NOMO-1 treated with DMSO at 0.1 percent for 48 hours (cell line): Measurements from ENCODE around the gene GFI1B.
"Not testable (repeated sequence)": the region's sequence is repeated elsewhere in the genome, so short reads cannot be mapped to it uniquely, and the experiment has no call there.

Source experiments
- DNase-seq: peaks from one replicate; lab custom pipeline; 2025; ENCODE audit not compliant: unreplicated experiment; lab: John Stamatoyannopoulos, UW

Gene GFI1B

DNA sequence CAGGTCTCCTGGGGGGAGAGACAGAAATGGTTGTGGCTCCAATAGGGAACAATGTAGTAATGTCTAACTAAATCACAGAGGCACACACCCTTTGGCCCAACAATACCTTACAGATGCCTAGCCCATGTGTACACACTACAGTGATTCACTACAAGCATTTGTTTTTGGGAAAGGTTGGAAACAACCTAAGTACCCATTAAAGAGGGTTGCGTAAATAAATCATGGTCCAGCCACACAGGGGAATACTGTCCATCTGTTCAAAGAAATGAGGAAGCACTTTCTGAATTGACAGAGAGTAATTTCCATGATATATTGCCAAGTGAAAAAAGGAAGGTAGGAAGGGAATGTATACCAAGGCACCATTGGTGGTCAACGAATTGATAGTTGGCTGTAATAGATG is 30.3 kb downstream of the GFI1B start:
- peak; percentile 89 for DNase-seq

DNA sequence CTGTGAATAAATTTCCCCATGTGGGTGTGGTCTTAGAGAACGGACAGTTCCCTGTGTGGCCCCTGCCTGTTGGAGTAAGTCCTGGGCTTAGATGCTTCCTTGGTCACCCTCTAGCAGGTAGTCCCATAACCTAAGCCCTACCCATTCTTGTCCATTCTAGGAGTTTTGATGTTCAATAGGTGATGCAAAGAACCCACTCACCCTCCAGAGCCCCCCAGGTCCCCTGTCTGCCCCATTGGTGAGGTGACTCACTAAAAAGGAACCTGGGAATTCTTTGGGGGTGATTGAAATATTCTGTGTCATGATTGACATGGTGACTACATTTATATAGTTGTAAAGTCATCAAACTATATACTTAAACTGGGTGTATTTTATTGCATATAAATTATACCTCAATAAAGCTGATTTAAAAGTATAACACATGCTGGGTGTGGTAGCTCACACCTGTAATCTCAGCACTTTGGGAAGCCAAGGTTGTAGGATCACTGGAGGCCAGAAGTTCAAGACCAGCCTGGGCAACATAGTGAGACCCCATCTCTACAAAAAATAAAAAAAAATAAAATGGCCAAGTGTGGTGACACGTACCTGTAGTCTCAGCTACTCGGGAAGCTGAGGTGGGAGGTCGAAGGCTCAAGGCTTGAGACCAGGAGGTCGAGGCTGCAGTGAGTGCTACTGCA is 31.6 kb downstream of the GFI1B start:
- DNase-seq, result no peak

DNA sequence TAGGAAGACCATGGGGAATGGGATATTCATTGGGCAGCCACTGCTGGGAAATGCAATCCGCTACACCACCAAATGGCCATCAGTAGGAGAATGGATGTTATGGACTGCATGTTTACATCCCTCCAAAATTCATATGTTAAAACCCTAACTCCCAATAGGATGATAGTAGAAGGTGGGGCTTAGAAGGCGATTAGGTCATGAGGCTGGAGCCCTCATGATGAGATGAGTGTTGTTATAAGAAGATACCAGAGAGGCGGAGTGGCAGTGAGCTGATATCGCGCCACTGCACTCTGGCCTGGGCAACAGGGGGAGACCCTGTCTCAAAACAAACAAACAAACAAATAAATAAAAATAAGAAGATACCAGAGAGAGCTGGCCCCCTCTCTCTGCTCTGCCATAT is 36.2 kb downstream of the GFI1B start:
- no peak for DNase-seq

DNA sequence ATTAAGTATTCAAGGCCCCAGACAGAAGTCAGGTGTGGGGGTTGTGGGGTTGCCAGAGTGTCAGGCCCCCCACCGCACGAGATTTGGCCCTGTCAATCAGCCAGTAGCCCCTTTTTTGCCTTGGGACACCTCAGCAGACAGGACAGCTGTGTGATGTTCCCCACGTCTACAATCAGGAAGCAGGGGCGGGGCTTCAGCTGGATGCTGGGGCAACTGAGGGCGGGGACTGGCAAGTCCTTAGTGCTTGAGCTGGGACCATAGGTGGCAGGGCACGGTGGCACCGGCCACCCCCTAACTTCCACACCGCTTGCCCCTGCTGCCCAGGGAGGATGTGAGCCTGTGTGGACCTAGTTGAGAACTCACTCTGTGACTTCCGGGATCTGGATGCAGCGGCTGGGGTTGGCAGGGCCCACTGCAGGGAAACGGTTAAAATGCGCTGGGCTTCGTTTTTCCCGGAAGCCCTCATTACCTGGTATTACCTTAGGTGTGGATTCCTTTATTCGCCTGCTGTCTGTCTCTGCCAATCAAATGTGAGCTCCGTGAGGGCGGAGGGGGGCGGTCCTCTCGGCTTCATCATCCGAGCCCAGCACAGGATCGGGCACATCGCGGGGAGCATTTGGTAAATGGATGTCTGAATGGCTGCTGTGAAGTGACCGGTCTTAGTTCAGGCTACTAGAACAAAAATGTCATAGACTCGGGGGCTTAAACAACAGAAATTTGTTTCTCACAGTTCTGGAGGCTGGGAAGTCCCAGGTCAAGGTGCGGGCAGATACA is 44.8 kb downstream of the GFI1B start:
- peak; percentile 11 for DNase-seq

DNA sequence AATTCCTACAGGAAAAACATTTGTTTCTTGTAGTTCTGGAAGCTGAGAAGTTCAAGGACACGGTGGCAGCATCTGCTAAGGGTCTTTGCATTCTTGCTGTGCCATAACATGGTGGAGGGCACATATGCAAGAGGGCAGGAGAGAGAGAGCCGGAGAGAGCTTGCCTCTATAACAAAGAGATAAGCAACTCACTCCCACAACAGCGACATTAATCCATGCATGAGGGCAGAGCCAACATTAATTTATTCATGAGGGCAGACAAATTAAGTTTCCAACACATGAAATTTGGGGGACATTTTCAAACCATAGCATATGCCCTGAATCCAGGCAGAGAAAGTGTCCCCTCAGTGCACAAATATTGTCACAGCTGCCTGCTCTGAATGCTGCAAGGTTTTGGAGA is 47.9 kb downstream of the GFI1B start:
- DNase-seq, result no peak

DNA sequence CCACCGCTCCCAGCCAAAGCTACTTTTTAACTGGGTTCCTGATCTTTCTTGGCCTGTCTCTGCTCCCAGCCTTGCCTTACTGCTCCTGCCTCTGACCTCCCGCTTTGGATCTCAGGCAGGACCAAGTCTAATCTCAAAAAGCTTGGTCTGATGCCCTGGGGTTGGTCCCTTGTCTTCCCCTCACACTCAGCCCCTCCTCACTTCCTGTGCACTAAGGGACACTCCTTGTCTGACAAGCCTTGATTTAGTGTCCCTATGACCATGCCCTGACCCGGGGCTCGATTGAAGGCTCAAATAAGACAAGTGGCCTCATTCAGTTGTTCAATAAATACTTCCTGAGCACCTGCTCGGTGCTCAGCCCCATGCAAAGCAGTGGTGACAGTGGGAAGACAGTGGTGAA is 48.6 kb downstream of the GFI1B start:
- DNase-seq, result no peak

DNA sequence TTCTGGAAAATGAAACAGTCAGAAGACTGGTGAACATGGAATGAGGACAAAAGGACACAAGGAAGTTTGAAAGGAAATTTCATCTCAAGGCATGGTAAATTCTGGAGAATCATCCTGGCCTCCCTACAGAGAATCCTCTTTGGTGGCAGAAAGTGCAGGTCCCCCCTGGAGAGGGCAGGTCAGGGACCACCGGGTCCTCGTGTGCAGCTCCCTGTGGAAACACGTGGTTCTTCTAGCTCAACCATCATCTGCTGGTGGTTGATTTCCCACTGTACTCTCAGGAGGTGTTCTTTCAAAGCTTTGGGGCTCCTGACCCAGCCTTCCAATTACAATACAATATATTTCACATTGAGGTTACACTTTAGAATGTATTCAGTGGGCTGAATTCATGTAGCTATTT is 49.7 kb downstream of the GFI1B start:
- DNase-seq, result no peak

DNA sequence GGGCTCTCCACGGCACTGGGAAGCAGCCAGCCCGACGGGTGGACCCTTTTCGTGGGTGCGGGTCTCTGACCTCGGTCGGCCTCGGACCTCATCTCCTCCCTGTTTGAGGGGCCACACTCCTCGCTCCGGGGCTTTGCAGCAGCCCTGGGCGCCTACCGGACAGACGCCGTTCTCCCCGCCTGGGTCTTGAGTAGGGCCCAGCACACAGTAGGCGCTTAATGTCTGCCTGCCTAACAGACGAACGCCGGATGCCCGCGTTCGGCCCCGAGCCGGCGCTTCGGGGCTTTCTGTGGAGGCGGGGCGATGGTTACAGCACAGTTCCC is 51.5 kb downstream of the GFI1B start:
- no peak for DNase-seq

DNA sequence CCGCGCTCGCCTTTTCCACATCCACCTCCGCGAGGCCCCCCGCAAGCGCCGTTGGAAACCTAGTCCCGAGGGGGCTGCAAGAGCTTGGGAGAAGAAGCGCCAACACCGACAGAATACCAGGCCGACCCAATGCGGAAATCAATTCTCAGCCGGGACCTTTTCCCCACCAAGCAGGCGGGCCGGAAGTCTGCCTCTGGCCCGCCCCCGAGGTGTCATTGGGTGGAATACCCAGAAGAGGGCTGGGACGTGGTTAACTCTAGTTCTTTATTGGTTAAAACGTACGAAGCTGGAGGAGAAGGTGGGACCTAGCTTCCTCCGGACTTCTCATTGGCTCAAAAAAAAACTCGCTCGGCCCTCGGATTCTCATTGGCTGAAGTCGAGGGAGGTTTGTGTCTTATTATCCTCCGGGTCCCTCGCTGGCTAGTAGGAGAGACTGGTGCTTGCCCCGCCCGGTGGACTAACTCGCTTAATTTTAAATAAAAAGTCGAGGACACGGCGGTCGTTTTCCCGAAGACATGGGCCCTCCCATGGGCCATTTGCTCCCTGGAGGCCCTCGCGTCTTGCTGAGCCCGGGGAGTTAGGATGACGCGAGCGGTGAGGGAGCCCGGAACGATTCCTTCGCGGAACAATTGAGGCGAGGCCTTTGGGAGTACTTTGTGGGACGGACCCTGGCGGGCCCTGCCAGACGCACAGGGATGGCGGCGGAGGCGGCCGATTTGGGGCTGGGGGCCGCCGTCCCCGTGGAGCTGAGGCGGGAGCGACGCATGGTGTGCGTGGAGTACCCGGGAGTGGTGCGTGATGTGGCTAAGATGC is 52.0 kb downstream of the GFI1B start, which contains the start of gene GTF3C5:
GTF3C5 (plus strand) TSS at position 681 of the 813 bp plus-strand sequence; CDS start at position 696, 15 bp downstream.
- DNase-seq, result peak; percentile 100

DNA sequence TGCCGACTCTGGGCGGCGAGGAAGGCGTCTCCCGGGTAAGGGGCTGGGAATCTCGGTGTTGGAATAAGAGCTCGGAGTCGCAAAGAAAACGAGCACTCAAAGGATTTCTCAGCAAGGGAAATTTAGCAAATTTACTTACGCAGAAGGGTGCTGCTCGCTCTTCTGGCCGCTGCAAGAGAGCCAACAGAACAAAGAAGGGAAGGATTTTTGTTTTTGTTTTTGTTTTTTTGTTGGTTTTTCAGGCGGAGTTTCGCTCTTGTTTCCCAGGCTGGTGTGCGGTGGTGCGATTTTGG is 52.6 kb downstream of the GFI1B start:
- no peak for DNase-seq

DNA sequence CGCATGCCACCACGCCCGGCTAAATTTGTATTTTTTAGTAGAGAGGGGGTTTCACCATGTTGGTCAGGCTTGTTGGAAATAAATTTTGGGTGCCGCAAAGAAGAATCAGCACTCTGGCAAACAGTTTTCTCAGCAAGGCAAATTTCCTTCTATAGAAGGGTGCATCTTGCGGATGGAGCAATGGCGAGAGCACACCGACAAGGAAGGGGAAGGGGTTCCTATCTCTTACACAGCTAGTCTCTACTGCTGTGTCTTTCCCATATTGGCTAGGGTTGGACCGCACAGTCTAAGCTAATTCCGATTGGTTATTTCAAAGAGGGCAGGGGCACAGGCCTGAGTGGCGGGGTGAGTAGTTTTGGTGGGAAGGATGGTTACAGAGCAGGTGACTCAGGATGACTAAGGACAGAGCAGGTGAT is 53.0 kb downstream of the GFI1B start:
- DNase-seq, result no peak

DNA sequence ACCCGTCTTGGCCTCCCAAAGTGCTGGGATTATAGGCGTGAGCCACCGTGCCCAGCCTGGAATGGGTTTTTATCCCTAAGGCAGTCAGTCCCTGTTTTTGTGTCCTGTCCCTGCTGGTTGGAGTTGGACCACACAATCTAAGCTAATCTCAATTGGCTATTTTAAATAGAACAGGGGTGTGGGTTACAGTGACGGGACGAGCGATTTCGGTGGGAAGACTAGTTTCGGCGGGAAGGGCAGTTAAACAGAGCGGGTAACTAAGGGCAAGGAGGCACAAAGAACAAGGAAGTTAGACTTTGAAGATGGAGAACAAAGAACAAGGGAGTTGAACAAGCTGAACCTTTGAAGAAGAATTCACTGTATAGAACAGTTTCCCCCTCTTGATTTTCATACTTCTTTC is 53.7 kb downstream of the GFI1B start:
- DNase-seq, result no peak

DNA sequence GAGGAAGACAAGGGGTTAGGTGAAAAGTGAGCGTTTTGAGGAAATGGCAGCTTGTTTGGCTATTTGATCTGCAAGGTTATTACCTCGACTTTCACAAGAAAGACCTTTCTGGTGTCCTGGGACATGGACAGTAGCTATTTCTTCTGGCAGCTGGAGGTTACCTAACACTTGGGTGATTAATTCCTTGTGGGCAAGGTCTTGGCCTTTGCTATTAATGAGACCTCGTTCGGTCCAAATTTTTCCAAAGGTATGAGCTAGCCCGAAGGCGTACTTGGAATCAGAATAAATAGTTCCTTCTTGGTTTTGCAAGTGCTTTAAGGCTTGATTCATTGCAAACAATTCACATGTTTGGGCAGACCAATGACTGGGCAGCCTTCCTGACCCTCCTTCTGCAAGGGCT is 57.2 kb downstream of the GFI1B start:
- peak; percentile 29 for DNase-seq

DNA sequence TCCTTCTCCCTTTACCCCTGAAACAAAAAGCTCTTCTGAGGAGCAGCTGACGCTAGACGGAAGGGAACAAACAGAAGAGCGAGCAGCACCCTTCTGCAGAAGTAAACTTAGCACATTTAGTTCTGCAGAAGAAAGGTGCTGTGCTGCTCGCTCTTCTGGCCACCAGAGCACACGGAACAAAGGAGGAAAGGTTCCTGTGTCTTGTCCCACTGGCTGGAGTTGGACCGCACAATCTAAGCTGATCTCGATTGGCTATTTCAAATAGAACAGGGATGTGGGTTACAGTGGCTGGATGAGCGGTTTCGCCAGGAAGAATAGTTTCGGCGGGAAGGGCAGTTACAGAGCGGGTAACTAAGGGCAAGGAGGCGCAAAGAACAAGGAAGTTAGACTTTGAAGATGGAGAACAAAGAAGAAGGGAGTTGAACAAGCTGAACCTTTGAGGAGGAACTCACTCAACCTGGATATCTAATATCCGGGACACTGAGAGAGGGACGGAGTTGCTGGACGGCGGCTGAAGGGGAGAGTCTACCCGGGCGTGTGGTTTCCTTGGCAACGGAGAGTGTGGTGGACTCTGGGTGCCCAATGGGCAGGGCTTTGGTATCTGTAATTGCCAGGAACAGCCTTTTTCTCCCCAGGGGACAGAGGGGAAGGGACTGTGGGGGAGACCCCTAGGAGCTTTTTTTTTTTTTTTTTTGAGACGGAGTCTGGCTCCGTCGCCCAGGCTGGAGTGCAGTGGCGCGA is 59.5 kb downstream of the GFI1B start:
- no peak for DNase-seq

DNA sequence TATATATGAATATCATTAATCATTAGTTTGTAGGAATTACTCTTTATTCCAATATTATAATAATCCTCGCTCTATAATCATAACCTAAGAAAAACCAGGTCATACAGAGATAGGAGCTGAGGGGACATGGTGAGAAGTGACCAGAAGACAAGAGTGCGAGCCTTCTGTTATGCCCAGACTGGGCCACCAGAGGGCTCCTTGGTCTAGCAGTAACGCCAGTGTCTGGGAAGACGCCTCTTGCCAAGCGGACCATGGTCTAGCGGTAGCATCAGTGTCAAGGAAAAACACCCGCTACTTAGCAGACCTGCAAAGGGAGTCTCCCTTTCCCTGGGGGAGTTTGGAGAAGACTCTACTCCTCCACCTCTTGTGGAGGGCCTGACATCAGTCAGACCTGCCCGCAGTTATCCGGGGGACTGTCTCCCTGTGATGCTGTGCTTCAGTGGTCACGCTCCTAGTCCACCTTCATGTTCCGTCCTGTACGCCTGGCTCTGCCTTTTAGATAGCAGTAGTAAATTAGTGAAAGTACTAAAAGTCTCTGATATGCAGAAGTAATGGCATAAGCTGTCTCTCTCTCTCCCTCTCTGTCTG is 62.5 kb downstream of the GFI1B start:
- DNase-seq, result not testable (repeated sequence)
